Heart left ventricle (tissue), 16 donors: ENCODE measurements around the gene HSCB. TPM values are rescaled to one million over a fixed set of nuclear protein-coding genes. Genes with fewer than 3 reads are reported as not detected.
"Not testable (repeated sequence)": the region's sequence is repeated elsewhere in the genome, so short reads cannot be mapped to it uniquely, and the experiment has no call there.

Experiments used
- ATAC-seq, 4 donors: fragments of 200-7000 bp; cut with Tn5 transposase; one replicate each; pipeline ENCODE4 v1.9.1; 2020 to 2022; ENCODE audit warnings: moderate library complexity in 4 of 4, mild to moderate bottlenecking in 3 of 4, moderate number of reproducible peaks in 1 of 4
- DNase-seq, 5 donors: peaks; one replicate each; pipeline ENCODE4 v3.0.0-alpha.2; 2020
- H3K27ac ChIP-seq, 12 donors: fragments of 200-600 bp; sonication (generic) in 4 of 12; one replicate each; pipeline versions ENCODE4 v1.5.0 to v1.8.0; 2016 to 2022; ENCODE audit warnings: mild to moderate bottlenecking in 2 of 12
- H3K27me3 ChIP-seq, 9 donors: fragments of 200-600 bp; sonication (generic) in 2 of 9; one replicate each; pipeline versions ENCODE4 v1.5.1 to v1.8.0; 2016 to 2022; ENCODE audit warnings: mild to moderate bottlenecking in 3 of 9
- H3K36me3 ChIP-seq, 9 donors: fragments of 200-600 bp; sonication (generic) in 2 of 9; one replicate each; pipeline versions ENCODE4 v1.5.0 to v1.8.0; 2018 to 2022; ENCODE audit warnings: mild to moderate bottlenecking in 2 of 9
- H3K4me1 ChIP-seq, 12 donors: fragments of 200-600 bp; sonication (generic) in 4 of 12; one replicate each; pipeline versions ENCODE4 v1.5.0 to v1.8.0; 2016 to 2022; ENCODE audit warnings: mild to moderate bottlenecking in 3 of 12
- H3K4me3 ChIP-seq, 12 donors: fragments of 200-600 bp; sonication (generic) in 4 of 12; one replicate each; pipeline versions ENCODE4 v1.5.0 to v1.8.0; 2017 to 2022; ENCODE audit warnings: mild to moderate bottlenecking in 9 of 12, moderate library complexity in 4 of 12
- H3K9me3 ChIP-seq, 12 donors: fragments of 200-600 bp; sonication (generic) in 4 of 12; one replicate each; pipeline versions ENCODE4 v1.5.0 to v1.8.0; 2016 to 2022; ENCODE audit warnings: mild to moderate bottlenecking in 1 of 12
- POLR2A ChIP-seq, 2 donors: fragments of 450-650 bp; IDR thresholded peaks; one replicate each; pipeline ENCODE4 v1.6.1; 2017; ENCODE audit warnings: antibody characterized with exemption in 2 of 2, mild to moderate bottlenecking in 2 of 2, moderate library complexity in 2 of 2
- WGBS, 4 donors: extraction: QIAGEN DNeasy Blood & Tissue Kit in 2 of 4; methylation state at CpG; one replicate each; pipeline versions ENCODE4 v1.1.5 to v1.1.7; 2013 to 2018; 5-methylcytosine and 5-hydroxymethylcytosine counted together
- intact Hi-C, 10 donors: fragments of 100-400 bp; cut with DNase I; formaldehyde crosslinking; loops; one replicate each; pipeline versions ENCODE4 v1.11.1 to v1.14.2; 2022
- polyA plus RNA-seq, 2 donors: library from polyadenylated mRNA; stranded (reverse); fragments of 200-250 nt; gene quantifications; one replicate each; pipeline ENCODE4 v1.2.3, GENCODE V29; 2013
- total RNA-seq, 9 donors: library from RNA; depleted of rRNA in 2 of 9; stranded (reverse); fragments of >200 nt in 2 of 9; fragmentation: NEBNext Ultra II Directional in 3 of 9; extraction: Animal tissue kit (Norgen Biotek cat#: 25700) in 3 of 9; gene quantifications; one replicate each; pipeline versions ENCODE4 v1.1.0 to v1.2.4, GENCODE V29; 2016 to 2023
- TF ChIP-seq, protein P1 (sequence below), 12 donors: fragments of 200-600 bp; sonication (generic) in 4 of 12; IDR thresholded peaks; one replicate each; pipeline versions ENCODE4 v1.5.0 to v1.8.0; 2018 to 2022; ENCODE audit warnings: antibody characterized with exemption in 12 of 12, mild to moderate bottlenecking in 5 of 12
- donor health status: ischemic (EF 13 %, LVEDD 7.1; RV severe dilation, severe dysfunction).
- donor health status: healthy with polysubstance abuse.
- donor health status: DM: no; HTN: yes; CAD: no.
- donor health status: DM: no; HTN: no; CAD: no.
- donor health status: ischemic (EF 25% LVEDD 6.9; RV normal size, moderate dysfunction).
- donor health status: ischemic (EF 25% LVEDD 5.7; RV mildly dilated, moderate dysfunction).
- donor health status: healthy.
- donor health status: DM: yes; HTN: yes; CAD: no.
- donor health status: ischemic (EF 35%, LVEDD 5.7; RV mildly dilated, moderate dysfunction).
- donor health status: nonischemic (EF 11% LVEDD 7.7; RV severe dilation, severe dysfunction).
- donor health status: DM: yes; HTN: yes; CAD: no.
- donor health status: PGD.
- donor health status: ischemic (EF 29% LVEDD 5.4; RV normal size, mild dysfunction).
- donor health status: nonischemic (EF 23%, LVEDD 6.1; RV moderate dilation, normal function).

The HSCB gene
- total and polyA plus RNA-seq, 11 donors, result 7.4 to 18.3 (median 11.4) TPM

GRCh38 chr22:28734393-28734792 lies 7.4 kb upstream of the HSCB start:
- WGBS, 4 donors, result 93 to 96% (median 93%) methylated on average over 6 of the region's 6 CpGs
- Histone ChIP-seq H3K27me3 (no peaks in the 10 kb centered on the region), H3K4me3 (no peak overlapping the region), H3K36me3 (peaks cover 0 to 23% (median 0%) of the 10 kb centered on the region in 9 donors), H3K27ac (no peak overlapping the region), H3K9me3 (no peaks in the 10 kb centered on the region), H3K4me1 (no peaks in the 10 kb centered on the region)
- no peak for TF ChIP-seq POLR2A (IDR thresholded peaks at IDR 0.05)
- TF ChIP-seq, protein P1, sequence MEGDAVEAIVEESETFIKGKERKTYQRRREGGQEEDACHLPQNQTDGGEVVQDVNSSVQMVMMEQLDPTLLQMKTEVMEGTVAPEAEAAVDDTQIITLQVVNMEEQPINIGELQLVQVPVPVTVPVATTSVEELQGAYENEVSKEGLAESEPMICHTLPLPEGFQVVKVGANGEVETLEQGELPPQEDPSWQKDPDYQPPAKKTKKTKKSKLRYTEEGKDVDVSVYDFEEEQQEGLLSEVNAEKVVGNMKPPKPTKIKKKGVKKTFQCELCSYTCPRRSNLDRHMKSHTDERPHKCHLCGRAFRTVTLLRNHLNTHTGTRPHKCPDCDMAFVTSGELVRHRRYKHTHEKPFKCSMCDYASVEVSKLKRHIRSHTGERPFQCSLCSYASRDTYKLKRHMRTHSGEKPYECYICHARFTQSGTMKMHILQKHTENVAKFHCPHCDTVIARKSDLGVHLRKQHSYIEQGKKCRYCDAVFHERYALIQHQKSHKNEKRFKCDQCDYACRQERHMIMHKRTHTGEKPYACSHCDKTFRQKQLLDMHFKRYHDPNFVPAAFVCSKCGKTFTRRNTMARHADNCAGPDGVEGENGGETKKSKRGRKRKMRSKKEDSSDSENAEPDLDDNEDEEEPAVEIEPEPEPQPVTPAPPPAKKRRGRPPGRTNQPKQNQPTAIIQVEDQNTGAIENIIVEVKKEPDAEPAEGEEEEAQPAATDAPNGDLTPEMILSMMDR (IDR thresholded peaks at IDR 0.05), result no peak
- no peak for DNase-seq
- ATAC-seq, result no peak
- intact Hi-C loops, result loop anchor here in 1 of 10 donors (5.0 kb wide), 1 partner anchor 72 kb away; no protein-coding TSS in a partner anchor

DNA sequence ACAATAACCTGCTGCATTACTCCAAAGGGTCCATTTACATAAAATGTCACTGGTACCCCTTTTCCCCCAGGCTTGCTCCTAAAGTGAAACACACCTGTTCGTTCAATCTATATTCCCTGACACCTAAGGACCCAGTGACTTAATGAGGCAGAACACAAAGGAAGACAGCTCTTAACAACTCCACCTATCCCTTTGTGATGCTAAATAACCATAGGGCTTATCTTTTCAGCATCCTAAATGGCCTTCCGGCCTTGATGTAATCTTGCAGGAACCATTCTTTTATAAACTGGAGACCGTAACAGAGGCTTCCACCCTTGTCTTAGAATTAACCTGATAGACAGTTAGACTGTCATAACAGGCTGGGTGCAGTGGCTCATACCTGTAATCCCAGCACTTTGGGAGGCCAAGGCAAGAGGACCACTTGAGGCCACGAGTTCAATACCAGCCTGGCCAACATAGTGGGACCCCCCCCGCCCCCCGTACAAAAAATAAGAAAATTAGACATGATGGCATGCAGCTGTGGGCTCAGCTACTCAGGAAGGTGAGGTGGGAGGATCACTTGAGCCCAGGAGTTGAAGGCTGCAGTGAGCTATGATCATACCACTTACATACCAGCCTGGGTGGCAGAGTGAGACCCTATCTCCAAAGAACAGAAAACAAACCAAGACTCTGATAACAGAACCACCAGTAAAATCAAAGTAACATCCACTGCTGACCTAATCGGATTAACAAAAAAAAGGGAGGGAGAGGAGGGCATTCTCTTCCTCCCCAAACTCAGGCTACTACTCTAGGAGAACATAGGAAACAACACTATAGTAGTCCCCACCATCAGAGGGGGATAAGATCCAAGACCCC lies 5.3 kb upstream of the HSCB start:
- peaks cover 0 to 23% (median 0%) of the 10 kb centered on the region in 9 donors for H3K36me3 ChIP-seq
- DNase-seq (no peak), ATAC-seq (no peak)

GRCh38 chr22:28737701-28738100 lies 4.1 kb upstream of the HSCB start:
- no peak for TF ChIP-seq POLR2A (IDR thresholded peaks at IDR 0.05)
- TF ChIP-seq, protein P1 (IDR thresholded peaks at IDR 0.05), result no peak
- ATAC-seq (no peak), DNase-seq (no peak)
- Histone ChIP-seq H3K27me3 (no peaks in the 10 kb centered on the region), H3K4me3 (no peak overlapping the region), H3K36me3 (peaks cover 0 to 20% (median 0%) of the 10 kb centered on the region in 9 donors), H3K27ac (no peak overlapping the region), H3K9me3 (no peaks in the 10 kb centered on the region), H3K4me1 (peaks cover 0 to 11% (median 5%) of the 10 kb centered on the region in 12 donors)
- 96 to 98% (median 97%) methylated on average over 3 of the region's 3 CpGs for WGBS, 4 donors
- intact Hi-C loops, result no loop called here

More for the DNA sequence above, 5.3 kb upstream of the HSCB start:
- H3K4me1 ChIP-seq, result peaks cover 0 to 10% (median 4%) of the 10 kb centered on the region in 12 donors
- H3K4me3 ChIP-seq, result no peak overlapping the region
- no peaks in the 10 kb centered on the region for H3K9me3 ChIP-seq
- intact Hi-C loops, result no loop called here
- TF ChIP-seq, protein P1 (IDR thresholded peaks at IDR 0.05), result no peak
- TF ChIP-seq POLR2A (IDR thresholded peaks at IDR 0.05), result no peak
- WGBS, 4 donors, result 77 to 83% (median 82%) methylated on average over 7 of the region's 7 CpGs
- H3K27ac ChIP-seq, result no peak overlapping the region
- no peaks in the 10 kb centered on the region for H3K27me3 ChIP-seq

DNA sequence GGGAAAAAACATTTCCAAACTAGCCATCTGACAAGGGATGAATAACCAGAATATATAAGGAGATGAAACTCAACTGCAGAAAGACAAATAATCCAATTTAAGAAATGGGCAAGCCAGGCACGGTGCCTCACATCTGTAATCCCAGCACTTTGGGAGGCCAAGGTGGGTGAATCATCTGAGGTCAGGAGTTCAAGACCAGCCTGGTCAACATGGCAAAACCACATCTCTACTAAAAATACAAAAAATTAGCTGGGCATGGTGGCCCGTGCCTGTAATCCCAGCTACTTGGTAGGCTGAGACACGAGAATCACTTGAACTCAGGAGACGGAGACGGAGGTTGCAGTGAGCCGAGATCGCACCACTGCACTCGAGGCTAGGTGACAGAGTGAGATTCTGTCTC lies 3.0 kb upstream of the HSCB start:
- H3K9me3 ChIP-seq, H3K4me3 ChIP-seq, H3K27me3 ChIP-seq, H3K27ac ChIP-seq, DNase-seq, intact Hi-C loops, ATAC-seq: not testable (repeated sequence)
- WGBS, 4 donors, result 90 to 94% (median 93%) methylated on average over 8 of the region's 8 CpGs
- Histone ChIP-seq H3K4me1 (peaks cover 0 to 17% (median 10%) of the 10 kb centered on the region in 12 donors), H3K36me3 (peaks cover 0 to 10% (median 2%) of the 10 kb centered on the region in 9 donors)
